Astrocyte (in vitro differentiated cells and primary cell): ENCODE data around the gene MIDN.

Experiments
- EZH2 ChIP-seq: IDR thresholded peaks from 2 replicates; pipeline ENCODE4 v1.6.1; 2012; ENCODE audit warnings: mild to moderate bottlenecking, low read length, inconsistent platforms; ENCODE audit not compliant: insufficient read depth
- TF ChIP-seq, protein P1 (sequence below): IDR thresholded peaks from 2 replicates; pipeline ENCODE4 v1.5.1; 2011; ENCODE audit warnings: low read depth, mild to moderate bottlenecking, inconsistent platforms, low read length, moderate library complexity; ENCODE audit not compliant: insufficient read depth

DNA sequence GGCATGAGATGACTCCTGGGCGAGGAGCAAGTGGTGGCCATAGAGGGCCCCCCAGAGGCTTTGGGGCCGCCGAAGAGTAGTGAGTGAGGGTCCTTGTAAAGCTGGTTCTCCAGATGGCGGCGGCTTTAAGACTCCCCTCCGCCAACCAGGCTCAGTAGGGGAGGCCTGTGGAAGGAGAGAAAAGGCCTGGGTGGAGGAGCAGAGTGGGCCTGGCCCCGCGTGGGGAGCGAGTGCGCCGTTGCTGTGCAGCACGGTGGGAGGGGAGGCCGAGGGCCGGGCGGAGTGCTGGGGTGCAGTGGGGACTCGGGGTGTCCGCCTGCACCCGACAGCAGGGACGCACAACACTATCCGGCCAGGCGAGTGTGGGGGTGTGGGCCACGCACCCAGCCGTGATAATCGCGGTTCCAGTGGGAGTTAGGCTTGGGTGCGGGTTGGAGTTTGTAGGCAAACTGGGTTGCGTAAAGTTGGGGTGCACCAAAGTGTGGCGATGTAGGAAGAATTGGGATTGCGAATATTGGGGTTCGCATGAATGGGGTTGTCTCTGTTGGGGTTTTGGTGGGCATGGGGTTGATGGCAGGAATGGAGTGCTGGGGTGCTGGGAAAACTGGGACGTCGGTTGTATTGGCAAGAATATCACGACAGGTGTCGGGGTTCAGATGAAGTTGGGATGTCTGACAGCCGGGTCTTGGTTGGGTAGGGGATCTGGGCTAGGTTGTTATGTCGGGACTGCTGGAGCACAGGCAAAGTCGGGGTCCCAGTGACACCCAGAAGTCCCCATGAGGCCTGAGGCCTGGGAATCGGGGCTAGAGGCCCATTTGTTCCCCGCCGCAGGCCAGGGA is 20.1 kb downstream of the MIDN start:
- TF ChIP-seq, protein P1, sequence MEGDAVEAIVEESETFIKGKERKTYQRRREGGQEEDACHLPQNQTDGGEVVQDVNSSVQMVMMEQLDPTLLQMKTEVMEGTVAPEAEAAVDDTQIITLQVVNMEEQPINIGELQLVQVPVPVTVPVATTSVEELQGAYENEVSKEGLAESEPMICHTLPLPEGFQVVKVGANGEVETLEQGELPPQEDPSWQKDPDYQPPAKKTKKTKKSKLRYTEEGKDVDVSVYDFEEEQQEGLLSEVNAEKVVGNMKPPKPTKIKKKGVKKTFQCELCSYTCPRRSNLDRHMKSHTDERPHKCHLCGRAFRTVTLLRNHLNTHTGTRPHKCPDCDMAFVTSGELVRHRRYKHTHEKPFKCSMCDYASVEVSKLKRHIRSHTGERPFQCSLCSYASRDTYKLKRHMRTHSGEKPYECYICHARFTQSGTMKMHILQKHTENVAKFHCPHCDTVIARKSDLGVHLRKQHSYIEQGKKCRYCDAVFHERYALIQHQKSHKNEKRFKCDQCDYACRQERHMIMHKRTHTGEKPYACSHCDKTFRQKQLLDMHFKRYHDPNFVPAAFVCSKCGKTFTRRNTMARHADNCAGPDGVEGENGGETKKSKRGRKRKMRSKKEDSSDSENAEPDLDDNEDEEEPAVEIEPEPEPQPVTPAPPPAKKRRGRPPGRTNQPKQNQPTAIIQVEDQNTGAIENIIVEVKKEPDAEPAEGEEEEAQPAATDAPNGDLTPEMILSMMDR: no peak
- TF ChIP-seq EZH2: no peak
